GM12878 (cell line): Measurements from ENCODE around the gene SF3B5. TPM values are rescaled to one million over a fixed set of nuclear protein-coding genes. Genes with fewer than 3 reads are reported as not detected.

Experiments used
- ATAC-seq: fragments of 200-7000 bp; cut with Tn5 transposase; 3 replicates; pipeline ENCODE4 v1.9.1; 2020; ENCODE audit warnings: mild to moderate bottlenecking, moderate library complexity
- BruUV-seq: library from RNA; stranded (reverse); fragments of 400-500 nt; replicated peaks from 2 replicates; lab custom pipeline; 2021; lab: Mats Ljungman, UMichigan
- CTCF ChIA-PET: fragments of 300-600 bp; sonication (Branson Sonifier 250); formaldehyde crosslinking; extraction: SDS; loops from one replicate; lab custom pipeline; 2021; ENCODE audit warnings: inconsistent platforms; lab: Yijun Ruan, JAX
- POLR2A ChIA-PET: fragments of 350-600 bp; formaldehyde crosslinking; extraction: SDS; loops from one replicate; lab custom pipeline; 2021; ENCODE audit warnings: inconsistent platforms; lab: Charles Lee
- RAD21 ChIA-PET: fragments of 300-600 bp; sonication (Branson Sonifier 250); formaldehyde crosslinking; loops from one replicate; lab custom pipeline; 2023; ENCODE audit warnings: antibody characterized with exemption; ENCODE audit not compliant: unreplicated experiment; lab: Charles Lee
- SMC1A ChIA-PET: fragments of 300-600 bp; sonication (Branson Sonifier 250); formaldehyde crosslinking; loops from one replicate; lab custom pipeline; 2023; ENCODE audit not compliant: unreplicated experiment, uncharacterized antibody; lab: Charles Lee
- DNase-seq: peaks from one replicate; pipeline ENCODE4 v3.0.0-alpha.2; 2011; ENCODE audit warnings: low read depth, low spot score
- FAIRE-seq: peaks from 3 replicates; lab custom pipeline; 2011; peaks lifted over from hg19 to GRCh38; lab: Jason Lieb, UNC
- H2AFZ ChIP-seq: 2 replicates; pipeline ENCODE4 v1.6.0; 2011; ENCODE audit warnings: low read depth, low read length, control low read depth; ENCODE audit not compliant: control insufficient read depth
- H3K27ac ChIP-seq: 2 replicates; pipeline ENCODE4 v1.5.1; 2011; ENCODE audit warnings: control low read depth; ENCODE audit not compliant: control insufficient read depth, insufficient read depth
- H3K27me3 ChIP-seq, 2 experiments: replicated peaks in 1 of 2; 2 replicates each; pipeline versions ENCODE4 v1.6.0 to v1.6.1; 2011; ENCODE audit warnings: low read length in 1 of 2; ENCODE audit not compliant: control insufficient read depth in 2 of 2, insufficient read depth in 2 of 2
- H3K36me3 ChIP-seq, 2 experiments: 2 replicates each; pipeline ENCODE4 v1.5.1; 2011; ENCODE audit warnings: low read length in 1 of 2; ENCODE audit not compliant: control insufficient read depth in 2 of 2, insufficient read depth in 2 of 2
- H3K4me1 ChIP-seq: 2 replicates; pipeline ENCODE4 v1.6.1; 2011; ENCODE audit warnings: mild to moderate bottlenecking, low read length, moderate library complexity, mixed read lengths; ENCODE audit not compliant: control insufficient read depth, insufficient read depth
- H3K4me2 ChIP-seq: 2 replicates; pipeline ENCODE4 v1.6.0; 2011; ENCODE audit warnings: control low read depth; ENCODE audit not compliant: control insufficient read depth, insufficient read depth
- H3K4me3 ChIP-seq: fragments of 200-600 bp; sonication (generic); 2 replicates; pipeline ENCODE4 v1.5.1; 2016
- H3K79me2 ChIP-seq: 2 replicates; pipeline ENCODE4 v1.6.0; 2011; ENCODE audit warnings: low read length; ENCODE audit not compliant: control insufficient read depth, insufficient read depth
- H3K9ac ChIP-seq: 2 replicates; pipeline ENCODE4 v1.8.0; 2011; ENCODE audit warnings: low read length, control low read depth, mixed read lengths; ENCODE audit not compliant: control insufficient read depth, insufficient read depth
- H3K9me3 ChIP-seq: replicated peaks from 3 replicates; pipeline ENCODE4 v1.5.1; 2011; ENCODE audit warnings: mild to moderate bottlenecking, low read length; ENCODE audit not compliant: control insufficient read depth, insufficient read depth
- H4K20me1 ChIP-seq: 2 replicates; pipeline ENCODE4 v1.6.0; 2011; ENCODE audit not compliant: control insufficient read depth, insufficient read depth
- EGR1 ChIP-seq, 2 experiments: IDR thresholded peaks; 1 replicate in 1 of 2; 2 replicates in 1 of 2; pipeline ENCODE4 v1.6.1; 2011 to 2012; ENCODE audit warnings: low read depth in 2 of 2, low read length in 2 of 2, borderline replicate concordance in 1 of 2, mild to moderate bottlenecking in 1 of 2, moderate library complexity in 1 of 2
- HCFC1 ChIP-seq: fragments of 150-350 bp; IDR thresholded peaks from 2 replicates; pipeline ENCODE4 v1.6.1; 2014; ENCODE audit warnings: low read length
- HDAC2 ChIP-seq: fragments of 200-600 bp; sonication (generic); IDR thresholded peaks from 2 replicates; pipeline ENCODE4 v1.6.1; 2017
- MXI1 ChIP-seq: fragments of 150-350 bp; IDR thresholded peaks from 2 replicates; pipeline ENCODE4 v1.6.1; 2011; ENCODE audit warnings: low read depth, mild to moderate bottlenecking, inconsistent platforms, low read length, improper control_type of control experiment
- POLR2AphosphoS5 ChIP-seq: IDR thresholded peaks from 2 replicates; pipeline ENCODE4 v1.6.1; 2011; ENCODE audit warnings: mild to moderate bottlenecking, low read length, inconsistent platforms
- RELA ChIP-seq: fragments of 450-650 bp; IDR thresholded peaks from 2 replicates; pipeline ENCODE4 v1.8.0; 2014; ENCODE audit warnings: borderline replicate concordance; ENCODE audit not compliant: partially characterized antibody
- TCF12 ChIP-seq: IDR thresholded peaks from 2 replicates; pipeline ENCODE4 v1.6.1; 2011; ENCODE audit warnings: low read depth, mild to moderate bottlenecking, low read length
- ZNF217 ChIP-seq: fragments of 450-650 bp; IDR thresholded peaks from 2 replicates; pipeline ENCODE4 v1.6.1; 2017; ENCODE audit warnings: antibody characterized with exemption, mild to moderate bottlenecking
- WGBS: methylation state at CpG from one replicate; pipeline ENCODE4 v1.1.6; 2016; ENCODE audit warnings: low lambda C conversion rate; ENCODE audit not compliant: insufficient replicate concordance, insufficient coverage; ENCODE audit errors: missing lambda C conversion rate; 5-methylcytosine and 5-hydroxymethylcytosine counted together
- in situ Hi-C: fragments of 300-500 bp; cut with MboI; formaldehyde crosslinking; loops from 9 replicates; pipeline ENCODE4 v1.14.3; 2018; ENCODE audit warnings: mixed read lengths
- intact Hi-C: fragments of 100-400 bp; cut with micrococcal nuclease; formaldehyde crosslinking; loops from one replicate; pipeline ENCODE4 v1.14.2; 2022; ENCODE audit not compliant: unreplicated experiment
- polyA plus RNA-seq, 11 experiments: library from polyadenylated mRNA; depleted of rRNA in 4 of 11; unstranded in 6 of 11; stranded (reverse) in 5 of 11; fragments of >200 nt; fragmentation: Nextera tagmentation in 4 of 11; fragmentation: Illumina TruSeq in 1 of 11; extraction: Ambion mirVana in 4 of 11; extraction: Trizol in 1 of 11; gene quantifications; 1 replicate in 1 of 11; 2 replicates in 10 of 11; pipeline versions ENCODE4 v1.2.1 to v1.2.3, GENCODE V29; 2011 to 2016; ENCODE audit warnings: inconsistent platforms in 2 of 11, missing spikeins in 2 of 11, low read depth in 1 of 11
- total RNA-seq, 4 experiments: library from RNA; depleted of rRNA in 3 of 4; stranded (reverse); fragments of >200 nt in 3 of 4; fragmentation: Illumina TruSeq in 1 of 4; extraction: Trizol in 1 of 4; gene quantifications; 2 replicates each; pipeline versions ENCODE4 v1.2.1 to v1.2.3, GENCODE V29; 2013 to 2021
- TF ChIP-seq, protein P1 (sequence below): IDR thresholded peaks from 2 replicates; pipeline ENCODE4 v1.6.1; 2011; ENCODE audit warnings: mild to moderate bottlenecking, low read depth, low read length, moderate library complexity; ENCODE audit not compliant: insufficient replicate concordance

SF3B5 gene
- total and polyA plus RNA-seq, 10 of the 15 experiments (the other 5 are each of a cell fraction or from before 2014, with no cell fraction given) = 220 to 864 (median 341) TPM

- no TSS peak for BruUV-seq
- H3K9me3 ChIP-seq = no peaks in the 10 kb centered on the region
- H2AFZ ChIP-seq = no peak overlapping the region
- H3K27me3 ChIP-seq = no peaks in the 10 kb centered on the region
- peaks cover 2% of the 10 kb centered on the region; the same call in 1 of the 2 replicates for H3K79me2 ChIP-seq
- in situ Hi-C loops = no loop called here
- ChIA-PET POLR2A (no interaction called here), RAD21 (interaction anchor here (1.0 kb wide), 1 partner anchor 21 kb away, joined by 3 read pairs; no protein-coding TSS in a partner anchor)
- DNase-seq = no peak
- no peaks in the 10 kb centered on the region for H3K36me3 ChIP-seq
- H3K9ac ChIP-seq = no peak overlapping the region
- no peak overlapping the region for H3K4me3 ChIP-seq
- peaks cover 7% of the 10 kb centered on the region for H3K4me1 ChIP-seq
- TF ChIP-seq TCF12 (no peak), ZNF217 (no peak), RELA (no peak), HCFC1 (no peak), EGR1 (IDR thresholded peaks at IDR 0.05; ENCODE audit: borderline replicate concordance in 1 of 2, low read depth in 2 of 2, low read length in 2 of 2) (no peak), MXI1 (no peak), HDAC2 (no peak), POLR2AphosphoS5 (no peak)
- TF ChIP-seq, protein P1, sequence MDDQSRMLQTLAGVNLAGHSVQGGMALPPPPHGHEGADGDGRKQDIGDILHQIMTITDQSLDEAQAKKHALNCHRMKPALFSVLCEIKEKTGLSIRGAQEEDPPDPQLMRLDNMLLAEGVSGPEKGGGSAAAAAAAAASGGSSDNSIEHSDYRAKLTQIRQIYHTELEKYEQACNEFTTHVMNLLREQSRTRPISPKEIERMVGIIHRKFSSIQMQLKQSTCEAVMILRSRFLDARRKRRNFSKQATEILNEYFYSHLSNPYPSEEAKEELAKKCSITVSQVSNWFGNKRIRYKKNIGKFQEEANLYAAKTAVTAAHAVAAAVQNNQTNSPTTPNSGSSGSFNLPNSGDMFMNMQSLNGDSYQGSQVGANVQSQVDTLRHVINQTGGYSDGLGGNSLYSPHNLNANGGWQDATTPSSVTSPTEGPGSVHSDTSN = no peak
- TF ChIP-seq, all 136 proteins: peak for 0
- H3K4me2 ChIP-seq = no peak overlapping the region
- H4K20me1 ChIP-seq = no peaks in the 10 kb centered on the region
- FAIRE-seq = no peak
- no peak overlapping the region for H3K27ac ChIP-seq
- intact Hi-C loops = loop anchor here (5.0 kb wide), 1 partner anchor 70 kb away; no protein-coding TSS in a partner anchor
- ChIA-PET SMC1A (no interaction called here), CTCF (interaction anchor here (1.8 to 4.3 kb wide), 2 partner anchors 73 to 144 kb away, joined by 7 to 27 read pairs; no protein-coding TSS in a partner anchor)
- ATAC-seq = no peak
- WGBS = 62% methylated on average over 3 of the region's 3 CpGs
Measured at GRCh38 chr6:144086959-144087358, 8.4 kb downstream of the SF3B5 start.
